DMS153 treated with DMSO at 0.1 percent for 48 hours (cell line): Measurements from ENCODE around the gene ZNF692.
"Not testable (repeated sequence)": the region's sequence is repeated elsewhere in the genome, so short reads cannot be mapped to it uniquely, and the experiment has no call there.

Experiments used
- DNase-seq: peaks from one replicate; lab custom pipeline; 2025; ENCODE audit not compliant: unreplicated experiment; lab: John Stamatoyannopoulos, UW

Gene ZNF692

DNA sequence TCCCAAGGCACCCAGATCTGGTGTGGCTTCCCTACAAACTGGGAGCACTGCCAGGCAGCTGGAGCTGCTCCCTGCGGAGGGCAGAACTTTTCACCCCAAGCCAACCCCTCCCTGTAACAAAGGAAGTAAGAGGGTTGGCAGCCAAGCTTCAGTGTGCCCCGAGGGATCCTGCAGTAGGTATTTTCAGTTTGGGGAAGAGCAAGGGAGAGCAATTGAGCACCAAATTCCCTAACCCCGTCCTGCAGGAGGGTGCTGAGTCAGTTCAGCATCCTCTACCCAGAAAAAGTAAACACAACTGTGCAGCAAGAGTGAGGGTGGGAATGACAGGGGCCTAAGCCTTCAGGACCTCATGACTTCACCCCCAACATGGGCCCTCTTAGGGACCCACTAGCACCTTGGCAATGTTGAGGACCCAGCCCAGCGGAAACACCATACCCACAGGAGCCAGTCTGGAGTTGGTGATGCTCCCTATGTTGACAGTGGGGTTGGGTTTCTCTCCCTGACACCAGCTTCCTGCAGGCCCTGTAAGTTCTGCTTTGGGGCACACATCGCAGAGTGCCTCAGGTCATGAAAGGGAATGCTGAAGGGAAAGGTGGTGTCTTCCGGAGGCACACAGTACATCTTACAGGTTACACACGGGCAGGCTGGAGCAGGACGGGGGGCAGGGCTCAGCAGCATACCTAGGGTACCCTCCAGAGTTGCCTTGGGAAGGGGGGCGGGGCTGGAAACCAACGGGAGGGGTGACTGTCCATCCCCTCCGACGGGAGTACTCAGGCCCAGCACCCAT is 48.0 kb downstream of the ZNF692 start:
- DNase-seq = no peak

GRCh38 chr1:248810000-248810726 is 48.7 kb downstream of the ZNF692 start:
- no peak for DNase-seq

GRCh38 chr1:248808876-248809275 is 50.0 kb downstream of the ZNF692 start:
- no peak for DNase-seq

DNA sequence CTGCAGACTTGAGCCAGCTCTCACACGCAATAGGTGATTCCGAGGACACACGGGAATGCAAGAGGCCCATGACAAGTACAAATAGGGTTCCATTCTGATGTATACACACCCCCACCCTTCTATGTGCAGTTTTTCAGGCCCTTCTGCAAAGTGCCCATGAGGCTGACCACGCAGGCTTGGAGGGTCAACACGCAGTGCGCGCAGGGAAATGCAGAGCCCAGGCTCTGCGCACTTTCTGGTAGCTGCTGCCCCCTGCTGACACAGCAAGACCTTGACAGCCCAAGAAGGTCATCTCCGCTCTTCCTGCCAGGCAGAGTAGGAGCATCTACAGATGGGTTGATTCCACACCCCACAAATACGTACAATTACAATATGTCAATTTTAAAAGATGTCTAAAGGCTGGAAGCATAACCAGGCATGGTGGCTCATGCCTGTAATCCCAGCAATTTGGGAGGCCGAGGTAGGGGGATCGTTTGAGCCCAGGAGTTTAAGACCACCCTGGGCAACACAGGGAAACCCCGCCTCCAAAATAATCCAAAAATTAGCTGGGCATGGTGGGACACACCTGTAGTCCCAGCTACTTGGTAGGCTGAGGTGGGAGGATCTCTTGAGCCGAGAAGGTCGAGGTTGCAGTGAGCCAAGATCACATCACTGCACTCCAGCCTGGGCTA is 51.7 kb downstream of the ZNF692 start:
- DNase-seq = peak; percentile 39

DNA sequence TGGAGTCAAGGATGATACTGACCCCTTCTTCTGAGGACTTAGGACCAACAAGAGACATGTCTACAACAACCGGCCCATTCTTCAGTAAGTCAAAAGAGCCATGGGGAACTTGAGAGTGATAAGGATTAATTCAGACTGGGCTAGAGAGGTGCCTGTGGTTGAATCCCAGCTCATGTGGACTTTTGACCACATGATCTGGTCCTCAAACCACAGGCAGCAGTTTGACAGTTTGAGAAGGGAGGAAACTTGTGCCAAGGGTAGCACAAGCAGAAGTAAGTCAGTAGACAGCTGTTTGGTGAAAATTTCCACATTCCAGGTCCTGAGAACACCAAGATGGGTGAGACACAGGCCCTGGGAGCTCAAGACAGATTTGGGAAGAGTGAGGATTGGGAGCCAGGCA is 53.0 kb downstream of the ZNF692 start:
- DNase-seq = no peak

DNA sequence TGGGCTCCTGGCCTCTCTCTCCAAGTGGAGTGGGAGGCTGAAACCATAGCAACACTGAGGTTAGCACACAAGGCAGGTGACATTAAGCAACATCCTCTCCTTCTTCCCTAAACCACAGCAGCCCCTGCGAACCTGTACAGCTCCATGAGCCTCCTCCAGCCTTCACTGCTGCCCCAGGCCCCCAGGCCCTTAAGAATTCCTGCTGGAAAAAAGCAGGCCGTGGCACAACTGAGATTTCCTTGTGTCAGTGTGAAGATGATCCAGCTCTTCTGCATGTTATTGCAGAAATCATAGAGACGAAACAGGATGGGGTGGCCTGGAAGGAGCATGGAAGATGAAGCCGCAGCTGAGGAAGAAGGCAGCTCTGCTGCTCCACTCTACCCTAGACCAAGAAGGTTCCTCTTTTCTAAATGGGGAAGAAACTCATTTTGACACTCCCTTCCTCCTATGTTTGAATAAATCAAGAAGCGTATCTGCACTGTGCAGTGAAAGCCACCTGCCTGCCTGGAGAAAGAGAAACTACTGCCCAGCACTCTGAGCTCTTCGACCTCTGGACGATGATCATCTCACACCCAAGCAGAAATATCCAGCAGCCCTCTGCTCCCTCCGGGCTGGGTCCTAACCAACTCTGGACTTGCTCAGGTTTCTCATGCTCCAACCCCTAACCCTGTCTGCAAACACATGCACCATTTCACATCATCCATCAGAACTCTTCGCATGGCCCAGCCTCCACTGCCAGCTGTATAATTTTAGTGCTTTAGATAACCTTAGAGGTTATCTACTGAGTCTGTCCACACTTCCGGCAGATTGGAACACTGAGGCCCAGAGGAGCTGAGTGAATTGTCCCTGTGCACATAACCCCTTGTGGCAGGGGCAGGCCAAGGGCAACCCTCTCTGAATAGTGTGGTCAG is 53.9 kb downstream of the ZNF692 start:
- no peak for DNase-seq

- DNase-seq = not testable (repeated sequence)
These were observed 55.4 kb downstream of the ZNF692 start for GRCh38 chr1:248803501-248803900.

DNA sequence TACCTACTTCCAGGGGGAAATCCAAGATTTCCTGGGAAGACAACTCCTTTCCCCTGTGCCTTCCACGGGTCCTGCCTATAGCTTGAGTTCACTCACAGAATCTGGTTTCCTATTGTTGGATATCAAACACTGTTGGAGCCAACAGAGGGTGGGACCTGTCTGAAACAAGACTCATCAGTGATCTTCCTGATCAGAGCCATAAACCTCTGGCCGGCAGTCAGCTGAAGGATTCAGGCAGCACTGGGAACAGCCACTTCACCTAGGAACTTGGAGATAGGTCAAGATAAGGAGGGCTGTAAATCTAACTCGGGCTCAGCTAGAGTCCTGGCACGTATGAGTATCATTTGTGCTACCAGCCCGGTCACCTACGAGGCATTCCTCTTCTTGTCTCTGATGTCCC is 56.4 kb downstream of the ZNF692 start:
- DNase-seq = no peak

DNA sequence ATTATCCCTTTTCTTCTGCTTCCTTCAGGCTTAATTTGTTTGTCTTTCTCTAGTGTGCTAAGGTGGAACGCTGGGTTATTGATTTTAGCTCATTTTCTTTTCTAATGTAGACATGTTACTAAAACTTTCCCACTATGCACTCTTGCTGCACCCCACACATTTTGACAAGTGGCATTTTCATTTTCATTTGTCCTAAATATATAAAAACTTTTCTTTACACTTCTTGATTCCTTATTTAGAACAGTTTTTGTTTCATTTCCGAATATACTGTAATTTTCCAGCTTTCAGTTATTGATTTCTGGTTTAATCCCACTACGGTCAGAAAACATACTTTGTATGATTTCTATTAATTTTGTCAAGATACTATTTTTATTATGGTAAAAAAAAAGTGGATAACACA is 58.4 kb downstream of the ZNF692 start:
- no peak for DNase-seq
